Femur (tissue), 1 donor: ENCODE measurements around the gene KRT1.

ENCODE experiments used
- DNase-seq: peaks from one replicate; pipeline ENCODE4 v3.0.0-alpha.2; 2017

The KRT1 gene

GRCh38 chr12:52659395-52659794 lies 20.8 kb downstream of the KRT1 start:
- DNase-seq: no peak

- no peak for DNase-seq
Observed at GRCh38 chr12:52658196-52658595, 22.0 kb downstream of the KRT1 start.

- DNase-seq: no peak
Observed at GRCh38 chr12:52657250-52657902, 22.8 kb downstream of the KRT1 start.

- DNase-seq: no peak
Observed at GRCh38 chr12:52656616-52657015, 23.6 kb downstream of the KRT1 start.

- no peak for DNase-seq
Observed at GRCh38 chr12:52655720-52656124, 24.5 kb downstream of the KRT1 start.

GRCh38 chr12:52655251-52655650 lies 25.0 kb downstream of the KRT1 start:
- no peak for DNase-seq

GRCh38 chr12:52651726-52652261 lies 28.4 kb downstream of the KRT1 start, which contains the start of gene KRT2:
Gene KRT2 (minus strand): TSS chr12:52652211. CDS start chr12:52652142, 69 bp downstream.
- DNase-seq: no peak

GRCh38 chr12:52650520-52651081 lies 29.6 kb downstream of the KRT1 start:
- no peak for DNase-seq

GRCh38 chr12:52649066-52649465 lies 31.1 kb downstream of the KRT1 start:
- no peak for DNase-seq

- DNase-seq: no peak
Observed at GRCh38 chr12:52648012-52648550, 32.1 kb downstream of the KRT1 start.

GRCh38 chr12:52647601-52648000 lies 32.6 kb downstream of the KRT1 start:
- DNase-seq: no peak

- no peak for DNase-seq
Observed at GRCh38 chr12:52646613-52647012, 33.6 kb downstream of the KRT1 start.

- DNase-seq: no peak
Observed at GRCh38 chr12:52645982-52646381, 34.2 kb downstream of the KRT1 start.

- no peak for DNase-seq
Observed at GRCh38 chr12:52645120-52645761, 35.0 kb downstream of the KRT1 start.

GRCh38 chr12:52644078-52644415 lies 36.2 kb downstream of the KRT1 start:
- no peak for DNase-seq

GRCh38 chr12:52643233-52644077 lies 36.8 kb downstream of the KRT1 start:
- DNase-seq: no peak

- no peak for DNase-seq
Observed at GRCh38 chr12:52641468-52641867, 38.7 kb downstream of the KRT1 start.

- DNase-seq: no peak
Observed at GRCh38 chr12:52637299-52637698, 42.9 kb downstream of the KRT1 start.

- no peak for DNase-seq
Observed at GRCh38 chr12:52636592-52637258, 43.5 kb downstream of the KRT1 start.

GRCh38 chr12:52636189-52636588 lies 44.0 kb downstream of the KRT1 start:
- DNase-seq: peak; percentile 11

- peak; percentile 43 for DNase-seq
Observed at GRCh38 chr12:52634266-52635056, 45.7 kb downstream of the KRT1 start.
